Spleen (tissue), 7 donors: Measurements from ENCODE around the gene OR8D2.

Experiments
- POLR2AphosphoS5 ChIP-seq, 3 donors: sonication (generic); formaldehyde crosslinking; IDR thresholded peaks; one replicate each; pipeline ENCODE4 v1.5.1; 2017; ENCODE audit warnings: antibody characterized with exemption in 3 of 3
- TF ChIP-seq, protein P1 (sequence below), 11 experiments: fragments of 200-600 bp in 7 of 11; fragments of 450-650 bp in 4 of 11; sonication (generic) in 4 of 11; IDR thresholded peaks in 8 of 11; conservative IDR thresholded peaks in 3 of 11; 1 replicate in 7 of 11; 2 replicates in 4 of 11; pipeline versions ENCODE4 v1.4.0 to v1.8.0; 2016 to 2021; ENCODE audit warnings: antibody characterized with exemption in 11 of 11, inconsistent platforms in 4 of 11, mild to moderate bottlenecking in 1 of 11
- donor health status: DM: no; HTN: no; CAD: no; lungs with moderate emphysema.
- donor health status: DM: no; HTN: no; CAD: no.
- donor health status: DM: no; HTN: no; CAD: no.

DNA sequence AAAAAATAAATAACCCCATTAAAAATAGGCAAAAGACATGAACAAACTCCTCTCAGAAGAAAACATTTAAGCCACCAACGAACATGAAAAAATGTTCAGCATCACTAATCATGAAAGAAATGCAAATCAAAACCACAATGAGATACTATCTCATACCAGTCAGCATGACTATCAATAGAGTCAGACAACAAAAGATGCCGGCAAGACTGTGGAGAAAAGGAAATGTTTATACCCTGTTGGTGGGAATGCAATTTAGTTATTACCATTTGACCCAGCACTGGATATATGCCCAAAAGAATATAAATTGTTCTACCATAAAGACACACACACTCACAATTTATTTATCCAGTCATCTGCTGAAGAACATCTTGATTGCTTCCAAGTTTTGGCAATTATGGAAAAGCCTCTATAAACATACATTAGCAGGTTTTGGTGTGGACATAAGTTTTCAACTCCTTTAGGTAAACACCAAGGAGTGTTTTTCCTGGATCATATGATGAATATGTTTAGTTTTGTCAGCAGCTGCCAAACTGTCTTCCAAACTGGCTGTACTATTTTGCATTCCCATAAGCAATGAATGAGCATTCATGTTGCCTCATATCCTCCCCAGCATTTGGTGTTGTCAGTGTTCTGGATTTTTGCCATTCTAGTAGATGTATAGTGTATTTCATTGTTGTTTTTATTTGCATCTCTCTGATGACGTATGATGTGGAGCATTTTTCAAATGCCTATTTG is 34.2 kb downstream of the OR8D2 start:
- TF ChIP-seq, protein P1, sequence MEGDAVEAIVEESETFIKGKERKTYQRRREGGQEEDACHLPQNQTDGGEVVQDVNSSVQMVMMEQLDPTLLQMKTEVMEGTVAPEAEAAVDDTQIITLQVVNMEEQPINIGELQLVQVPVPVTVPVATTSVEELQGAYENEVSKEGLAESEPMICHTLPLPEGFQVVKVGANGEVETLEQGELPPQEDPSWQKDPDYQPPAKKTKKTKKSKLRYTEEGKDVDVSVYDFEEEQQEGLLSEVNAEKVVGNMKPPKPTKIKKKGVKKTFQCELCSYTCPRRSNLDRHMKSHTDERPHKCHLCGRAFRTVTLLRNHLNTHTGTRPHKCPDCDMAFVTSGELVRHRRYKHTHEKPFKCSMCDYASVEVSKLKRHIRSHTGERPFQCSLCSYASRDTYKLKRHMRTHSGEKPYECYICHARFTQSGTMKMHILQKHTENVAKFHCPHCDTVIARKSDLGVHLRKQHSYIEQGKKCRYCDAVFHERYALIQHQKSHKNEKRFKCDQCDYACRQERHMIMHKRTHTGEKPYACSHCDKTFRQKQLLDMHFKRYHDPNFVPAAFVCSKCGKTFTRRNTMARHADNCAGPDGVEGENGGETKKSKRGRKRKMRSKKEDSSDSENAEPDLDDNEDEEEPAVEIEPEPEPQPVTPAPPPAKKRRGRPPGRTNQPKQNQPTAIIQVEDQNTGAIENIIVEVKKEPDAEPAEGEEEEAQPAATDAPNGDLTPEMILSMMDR (IDR thresholded peaks at IDR 0.05 in 8 of 11, conservative IDR thresholded peaks at IDR 0.05 in 3 of 11): no peak
- TF ChIP-seq POLR2AphosphoS5 (IDR thresholded peaks at IDR 0.05): no peak
